Measurements from ENCODE around the gene TPPP3.
A peak's percentile ranks its signal among the peaks of the same experiment; 100 is the strongest.

Gene TPPP3

GRCh38 chr16:67430977-67431774, 37.9 kb upstream of the TPPP3 start, which contains the start of gene HSD11B2:
Gene HSD11B2 (plus strand): TSS chr16:67431121. CDS start chr16:67431249, 128 bp downstream.
- Histone ChIP-seq H3K9me2 (ENCODE audit: low read depth, low read length) (no peaks in the 10 kb centered on the region), H3K79me2 (ENCODE audit: insufficient read depth, low read length) (no peaks in the 10 kb centered on the region), H3K9ac (ENCODE audit: low read length) (no peak within 1 kb of the TSS), H3K27ac (ENCODE audit: low read depth, low read length, poor library complexity, severe bottlenecking) (no peak within 1 kb of the TSS), H3K4me2 (ENCODE audit: low read length) (peak within 1 kb of the TSS; percentile 76), H3K27me3 (ENCODE audit: insufficient read depth, low read length) (peaks cover 8% of the 10 kb centered on the region; the same call in 1 of the 2 replicates), H3K36me3 (ENCODE audit: insufficient read depth, low read length) (peaks cover 8% of the 10 kb centered on the region; the same call in 1 of the 2 replicates), H3K9me3 (ENCODE audit: low read length) (no peaks in the 10 kb centered on the region), H4K20me1 (ENCODE audit: insufficient read depth, low read length) (no peaks in the 10 kb centered on the region), H3K4me3 (ENCODE audit: low read depth, low read length, poor library complexity, severe bottlenecking) (peak within 1 kb of the TSS; percentile 56), H3F3A (ENCODE audit: insufficient read depth, low read length) (no peaks in the 10 kb centered on the region), H2AFZ (ENCODE audit: low read length) (no peak within 1 kb of the TSS), H3K4me1 (ENCODE audit: insufficient read depth, low read length, severe bottlenecking) (peaks cover 5% of the 10 kb centered on the region)
- TF ChIP-seq CTCF (IDR thresholded peaks at IDR 0.05; ENCODE audit: low read length) (no peak), EZH2 (IDR thresholded peaks at IDR 0.05; ENCODE audit: borderline replicate concordance, low read length) (no peak)

GRCh38 chr16:67430504-67430976, 37.2 kb upstream of the TPPP3 start:
- Histone ChIP-seq H3K4me1 (ENCODE audit: insufficient read depth, low read length, severe bottlenecking) (peaks cover 5% of the 10 kb centered on the region), H3K79me2 (ENCODE audit: insufficient read depth, low read length) (no peaks in the 10 kb centered on the region), H3K9ac (ENCODE audit: low read length) (no peak overlapping the region), H2AFZ (ENCODE audit: low read length) (no peak overlapping the region), H4K20me1 (ENCODE audit: insufficient read depth, low read length) (no peaks in the 10 kb centered on the region), H3K36me3 (ENCODE audit: insufficient read depth, low read length) (peaks cover 3% of the 10 kb centered on the region; the same call in 1 of the 2 replicates), H3K4me3 (ENCODE audit: low read depth, low read length, poor library complexity, severe bottlenecking) (peak overlapping the region; percentile 56), H3K4me2 (ENCODE audit: low read length) (peak overlapping the region; percentile 76), H3F3A (ENCODE audit: insufficient read depth, low read length) (no peaks in the 10 kb centered on the region), H3K9me2 (ENCODE audit: low read depth, low read length) (no peaks in the 10 kb centered on the region), H3K27me3 (ENCODE audit: insufficient read depth, low read length) (peaks cover 8% of the 10 kb centered on the region; the same call in 1 of the 2 replicates), H3K9me3 (ENCODE audit: low read length) (no peaks in the 10 kb centered on the region), H3K27ac (ENCODE audit: low read depth, low read length, poor library complexity, severe bottlenecking) (no peak overlapping the region)
- TF ChIP-seq EZH2 (IDR thresholded peaks at IDR 0.05; ENCODE audit: borderline replicate concordance, low read length) (no peak), CTCF (IDR thresholded peaks at IDR 0.05; ENCODE audit: low read length) (no peak)

GRCh38 chr16:67429799-67430503, 36.7 kb upstream of the TPPP3 start:
- Histone ChIP-seq H3K27me3 (ENCODE audit: insufficient read depth, low read length) (peaks cover 13% of the 10 kb centered on the region; the same call in 1 of the 2 replicates), H3K36me3 (ENCODE audit: insufficient read depth, low read length) (no peaks in the 10 kb centered on the region), H3K4me1 (ENCODE audit: insufficient read depth, low read length, severe bottlenecking) (peaks cover 10% of the 10 kb centered on the region), H3K27ac (ENCODE audit: low read depth, low read length, poor library complexity, severe bottlenecking) (no peak overlapping the region), H3K9me2 (ENCODE audit: low read depth, low read length) (no peaks in the 10 kb centered on the region), H3K9ac (ENCODE audit: low read length) (no peak overlapping the region), H3K4me2 (ENCODE audit: low read length) (peak overlapping the region; percentile 76), H3K79me2 (ENCODE audit: insufficient read depth, low read length) (no peaks in the 10 kb centered on the region), H4K20me1 (ENCODE audit: insufficient read depth, low read length) (no peaks in the 10 kb centered on the region), H3K4me3 (ENCODE audit: low read depth, low read length, poor library complexity, severe bottlenecking) (peak overlapping the region; percentile 56), H3F3A (ENCODE audit: insufficient read depth, low read length) (no peaks in the 10 kb centered on the region), H3K9me3 (ENCODE audit: low read length) (no peaks in the 10 kb centered on the region), H2AFZ (ENCODE audit: low read length) (no peak overlapping the region)
- TF ChIP-seq EZH2 (IDR thresholded peaks at IDR 0.05; ENCODE audit: borderline replicate concordance, low read length) = no peak
- no peak for TF ChIP-seq CTCF (IDR thresholded peaks at IDR 0.05; ENCODE audit: low read length)
